IMR-90 (cell line): ENCODE results near the gene ACOD1. TPM values are rescaled to one million over a fixed set of nuclear protein-coding genes. Genes with fewer than 3 reads are reported as not detected.

Source experiments
- ATAC-seq: fragments of 200-7000 bp; cut with Tn5 transposase; 2 replicates; pipeline ENCODE4 v1.9.1; 2020; ENCODE audit warnings: low read depth, mild to moderate bottlenecking, moderate library complexity
- BruUV-seq: library from RNA; stranded (reverse); fragments of 400-500 nt; replicated peaks from 2 replicates; lab custom pipeline; 2021; lab: Mats Ljungman, UMichigan
- CTCF ChIA-PET: fragments of 300-600 bp; formaldehyde crosslinking; extraction: SDS; loops from one replicate; lab custom pipeline; 2021; ENCODE audit warnings: antibody characterized with exemption; lab: Yijun Ruan, JAX
- POLR2A ChIA-PET: fragments of 300-600 bp; sonication (Branson Sonifier 250); formaldehyde crosslinking; loops from one replicate; lab custom pipeline; 2022; ENCODE audit warnings: antibody characterized with exemption; ENCODE audit not compliant: unreplicated experiment; lab: Charles Lee
- DNase-seq: peaks from one replicate; pipeline ENCODE4 v3.0.0; 2013
- H2AFZ ChIP-seq: replicated peaks from 2 replicates; pipeline ENCODE3; 2013; ENCODE audit warnings: low read length, mild to moderate bottlenecking; ENCODE audit not compliant: poor library complexity
- H2AK5ac ChIP-seq: 2 replicates; pipeline ENCODE4 v1.6.1; 2013; ENCODE audit warnings: low read depth, low read length, inconsistent platforms
- H2AK9ac ChIP-seq: replicated peaks from 2 replicates; pipeline ENCODE3; 2013; ENCODE audit warnings: mild to moderate bottlenecking, low read depth, low read length, moderate library complexity; ENCODE audit not compliant: poor library complexity
- H2BK120ac ChIP-seq: 2 replicates; pipeline ENCODE4 v1.6.1; 2013; ENCODE audit warnings: low read depth, low read length, inconsistent platforms
- H2BK15ac ChIP-seq: 3 replicates; pipeline ENCODE4 v1.6.1; 2013; ENCODE audit warnings: low read depth, low read length, inconsistent platforms
- H2BK20ac ChIP-seq: 2 replicates; pipeline ENCODE4 v1.6.1; 2013; ENCODE audit warnings: low read depth, mild to moderate bottlenecking, inconsistent platforms, low read length, moderate library complexity
- H2BK5ac ChIP-seq: 2 replicates; pipeline ENCODE4 v1.6.1; 2013; ENCODE audit warnings: mild to moderate bottlenecking, low read depth, low read length, inconsistent platforms; ENCODE audit not compliant: poor library complexity, severe bottlenecking
- H3K14ac ChIP-seq: replicated peaks from 2 replicates; pipeline ENCODE4 v1.6.1; 2013; ENCODE audit warnings: low read depth, low read length, inconsistent platforms
- H3K18ac ChIP-seq: 2 replicates; pipeline ENCODE4 v1.6.1; 2013; ENCODE audit warnings: low read depth, low read length, control low read depth
- H3K23ac ChIP-seq: 2 replicates; pipeline ENCODE4 v1.6.1; 2013; ENCODE audit warnings: low read depth, low read length, inconsistent platforms
- H3K27ac ChIP-seq: 2 replicates; pipeline ENCODE4 v1.5.1; 2013; ENCODE audit warnings: mild to moderate bottlenecking, control low read depth, low read length; ENCODE audit not compliant: insufficient read depth
- H3K27me3 ChIP-seq: 2 replicates; pipeline ENCODE4 v1.6.1; 2013; ENCODE audit warnings: low read length; ENCODE audit not compliant: control insufficient read depth, insufficient read depth
- H3K36me3 ChIP-seq: 2 replicates; pipeline ENCODE4 v1.6.1; 2013; ENCODE audit warnings: low read length, mixed read lengths; ENCODE audit not compliant: control insufficient read depth, insufficient read depth
- H3K4ac ChIP-seq: 2 replicates; pipeline ENCODE4 v1.6.1; 2013; ENCODE audit warnings: low read depth, low read length, inconsistent platforms
- H3K4me1 ChIP-seq: 2 replicates; pipeline ENCODE4 v1.6.1; 2013; ENCODE audit warnings: low read length, mixed read lengths; ENCODE audit not compliant: control insufficient read depth, insufficient read depth
- H3K4me2 ChIP-seq: 2 replicates; pipeline ENCODE4 v1.6.1; 2013; ENCODE audit warnings: low read depth, mild to moderate bottlenecking, control low read depth, low read length, moderate library complexity
- H3K4me3 ChIP-seq: 2 replicates; pipeline ENCODE4 v1.5.1; 2013; ENCODE audit warnings: low read depth, mild to moderate bottlenecking, control low read depth, low read length, moderate library complexity; ENCODE audit not compliant: insufficient read depth
- H3K56ac ChIP-seq: 2 replicates; pipeline ENCODE4 v1.6.1; 2013; ENCODE audit warnings: low read length, inconsistent platforms; ENCODE audit not compliant: insufficient read depth; ENCODE audit errors: extremely low read depth
- H3K79me1 ChIP-seq, 2 experiments: 2 replicates each; pipeline ENCODE4 v1.6.1; 2013; ENCODE audit warnings: low read length in 2 of 2, inconsistent platforms in 1 of 2, low read depth in 1 of 2
- H3K9ac ChIP-seq: 2 replicates; pipeline ENCODE4 v1.6.1; 2013; ENCODE audit warnings: low read depth, low read length, control low read depth
- H3K9me1 ChIP-seq: 2 replicates; pipeline ENCODE4 v1.6.1; 2013; ENCODE audit warnings: low read length, inconsistent platforms; ENCODE audit not compliant: insufficient read depth
- H3K9me3 ChIP-seq: 2 replicates; pipeline ENCODE4 v1.6.1; 2013; ENCODE audit warnings: low read length; ENCODE audit not compliant: control insufficient read depth, insufficient read depth
- H4K20me1 ChIP-seq: 2 replicates; pipeline ENCODE4 v1.6.1; 2013; ENCODE audit warnings: low read length, inconsistent platforms; ENCODE audit not compliant: insufficient read depth
- H4K5ac ChIP-seq: 2 replicates; pipeline ENCODE4 v1.6.1; 2013; ENCODE audit warnings: mild to moderate bottlenecking, low read depth, low read length, control low read depth
- H4K8ac ChIP-seq, 2 experiments: 2 replicates each; pipeline ENCODE4 v1.6.1; 2013; ENCODE audit warnings: low read depth in 2 of 2, low read length in 2 of 2, control low read depth in 1 of 2, inconsistent platforms in 1 of 2
- H4K91ac ChIP-seq: 2 replicates; pipeline ENCODE4 v1.6.1; 2013; ENCODE audit warnings: low read depth, low read length, inconsistent platforms; ENCODE audit not compliant: insufficient read depth
- CHD1 ChIP-seq: IDR thresholded peaks from 2 replicates; pipeline ENCODE4 v1.6.1; 2012; ENCODE audit warnings: low read depth, low read length, improper control_type of control experiment
- MAFK ChIP-seq: IDR thresholded peaks from 2 replicates; pipeline ENCODE4 v1.6.1; 2012; ENCODE audit warnings: low read depth, low read length, improper control_type of control experiment
- MXI1 ChIP-seq: IDR thresholded peaks from 2 replicates; pipeline ENCODE4 v1.6.1; 2012; ENCODE audit warnings: low read depth, mild to moderate bottlenecking, low read length, moderate library complexity, borderline replicate concordance
- RAD21 ChIP-seq: IDR thresholded peaks from 2 replicates; pipeline ENCODE4 v1.6.1; 2012; ENCODE audit warnings: low read length, improper control_type of control experiment
- RCOR1 ChIP-seq: IDR thresholded peaks from 2 replicates; pipeline ENCODE4 v1.6.1; 2012; ENCODE audit warnings: mild to moderate bottlenecking, low read length, improper control_type of control experiment; ENCODE audit not compliant: insufficient replicate concordance
- RFX5 ChIP-seq: IDR thresholded peaks from 2 replicates; pipeline ENCODE4 v1.8.0; 2012; ENCODE audit warnings: low read depth, mild to moderate bottlenecking, low read length, moderate library complexity
- WGBS, 2 experiments: methylation state at CpG; one replicate each; pipeline versions ENCODE4 v1.1.5 to v1.1.7; 2013; ENCODE audit warnings: missing lambda C conversion rate in 2 of 2; ENCODE audit not compliant: insufficient read length in 1 of 2; ENCODE audit errors: extremely low coverage in 2 of 2; 5-methylcytosine and 5-hydroxymethylcytosine counted together
- dilution Hi-C: fragments of 300-500 bp; cut with HindIII; formaldehyde crosslinking; loops from one replicate; pipeline ENCODE4 v1.14.3; 2018; ENCODE audit warnings: low sequenced_read_pairs; ENCODE audit not compliant: unreplicated experiment
- in situ Hi-C: fragments of 300-500 bp; cut with MboI; formaldehyde crosslinking; loops from 3 replicates; pipeline ENCODE4 v1.14.3; 2019; ENCODE audit warnings: low sequenced_read_pairs, inconsistent platforms, mixed read lengths
- intact Hi-C: fragments of 100-400 bp; cut with micrococcal nuclease; formaldehyde crosslinking; loops from 2 replicates; pipeline ENCODE4 v1.10.0; 2022
- polyA plus RNA-seq, 3 experiments: library from polyadenylated mRNA; depleted of rRNA; stranded (reverse); fragments of >200 nt; gene quantifications; 2 replicates each; pipeline ENCODE4 v1.2.3, GENCODE V29; 2012; ENCODE audit warnings: low replicate concordance in 1 of 3
- total RNA-seq: library from RNA; depleted of rRNA; stranded (reverse); fragments of >200 nt; gene quantifications from 2 replicates; pipeline ENCODE4 v1.2.3, GENCODE V29; 2012
- TF ChIP-seq, protein P1 (sequence below): conservative IDR thresholded peaks from 2 replicates; pipeline ENCODE4 v1.5.1; 2012; ENCODE audit warnings: mild to moderate bottlenecking, low read depth, low read length, improper control_type of control experiment

Gene ACOD1
- total and polyA plus RNA-seq, 2 of the 4 experiments (the other 2 are of a cell fraction) = not detected

DNA sequence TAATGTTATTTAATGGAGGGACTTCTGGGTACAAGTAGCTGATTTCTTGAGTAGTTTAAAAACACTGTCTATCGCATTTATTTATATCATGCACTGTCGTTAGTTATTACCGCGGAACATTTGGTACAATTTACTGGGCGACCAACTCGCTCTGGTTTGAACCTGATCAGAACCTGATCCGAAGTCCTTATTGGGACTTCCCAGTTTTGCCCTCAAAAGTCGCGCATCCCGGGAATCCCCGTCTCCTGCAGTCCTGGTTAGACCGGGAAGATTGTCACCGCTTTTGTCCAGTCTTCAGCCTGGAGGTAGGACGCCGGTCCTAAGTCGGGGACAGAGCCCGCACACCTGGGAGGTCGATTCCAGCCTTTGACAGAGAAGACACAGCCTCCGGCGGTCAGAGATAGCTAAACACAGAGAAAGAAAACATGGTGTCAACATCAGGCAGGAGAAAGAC, 44.3 kb downstream of the ACOD1 start:
- Histone ChIP-seq H3K4me1 (peaks cover 4% of the 10 kb centered on the region; the same call in 1 of the 2 replicates), H3K18ac (peak overlapping the region; percentile 14), H3K4ac (peak overlapping the region; percentile 91), H4K5ac (peak overlapping the region; percentile 67), H2BK15ac (no peak overlapping the region), H3K36me3 (peaks cover 4% of the 10 kb centered on the region; the same call in 1 of the 2 replicates), H2AK9ac (peak overlapping the region; percentile 90), H2BK5ac (peak overlapping the region; percentile 48), H3K4me2 (peak overlapping the region; percentile 68), H3K9ac (peak overlapping the region; percentile 89), H3K27me3 (no peaks in the 10 kb centered on the region), H3K9me1 (peaks cover 7% of the 10 kb centered on the region), H3K27ac (peak overlapping the region; percentile 60; the same call in 1 of the 2 replicates), H3K23ac (peak overlapping the region; percentile 94), H2BK20ac (no peak overlapping the region), H2AFZ (peak overlapping the region; percentile 98), H4K91ac (peak overlapping the region; percentile 81; the same call in 1 of the 2 replicates), H2AK5ac (peak overlapping the region; percentile 52; the same call in 1 of the 2 replicates), H4K20me1 (no peaks in the 10 kb centered on the region), H4K8ac (peak overlapping the region; percentile 82 to 96), H3K14ac (peak overlapping the region; percentile 94), H3K56ac (peak overlapping the region; percentile 74; the same call in 1 of the 2 replicates), H3K9me3 (no peaks in the 10 kb centered on the region), H3K4me3 (peak overlapping the region; percentile 83), H2BK120ac (peak overlapping the region; percentile 73; the same call in 1 of the 2 replicates), H3K79me1 (peaks cover 23 to 35% of the 10 kb centered on the region in 2 experiments)
- in situ Hi-C loops = loop anchor here (25.0 kb wide), 1 partner anchor 1305 kb away; no protein-coding TSS in a partner anchor
- 0 out of 2 replicates have a peak, but pooled peaks have one; percentile 1 for ATAC-seq
- TF ChIP-seq, protein P1, sequence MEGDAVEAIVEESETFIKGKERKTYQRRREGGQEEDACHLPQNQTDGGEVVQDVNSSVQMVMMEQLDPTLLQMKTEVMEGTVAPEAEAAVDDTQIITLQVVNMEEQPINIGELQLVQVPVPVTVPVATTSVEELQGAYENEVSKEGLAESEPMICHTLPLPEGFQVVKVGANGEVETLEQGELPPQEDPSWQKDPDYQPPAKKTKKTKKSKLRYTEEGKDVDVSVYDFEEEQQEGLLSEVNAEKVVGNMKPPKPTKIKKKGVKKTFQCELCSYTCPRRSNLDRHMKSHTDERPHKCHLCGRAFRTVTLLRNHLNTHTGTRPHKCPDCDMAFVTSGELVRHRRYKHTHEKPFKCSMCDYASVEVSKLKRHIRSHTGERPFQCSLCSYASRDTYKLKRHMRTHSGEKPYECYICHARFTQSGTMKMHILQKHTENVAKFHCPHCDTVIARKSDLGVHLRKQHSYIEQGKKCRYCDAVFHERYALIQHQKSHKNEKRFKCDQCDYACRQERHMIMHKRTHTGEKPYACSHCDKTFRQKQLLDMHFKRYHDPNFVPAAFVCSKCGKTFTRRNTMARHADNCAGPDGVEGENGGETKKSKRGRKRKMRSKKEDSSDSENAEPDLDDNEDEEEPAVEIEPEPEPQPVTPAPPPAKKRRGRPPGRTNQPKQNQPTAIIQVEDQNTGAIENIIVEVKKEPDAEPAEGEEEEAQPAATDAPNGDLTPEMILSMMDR = no peak
- TF ChIP-seq MAFK = no peak
- TF ChIP-seq RAD21 = no peak
- no peak for TF ChIP-seq MXI1
- no peak for TF ChIP-seq RCOR1
- no peak for TF ChIP-seq CHD1
- TF ChIP-seq RFX5 = no peak
- 3% methylated on average over 10 of the region's 20 CpGs; no CpG with 5 or more reads in 1 of the 2 experiments for WGBS, 2 experiments
- ChIA-PET CTCF (interaction anchor here (0.7 to 3.7 kb wide), 3 partner anchors 10 to 284 kb away, joined by 3 to 15 read pairs (median 14); no protein-coding TSS in a partner anchor), POLR2A (no interaction called here)
- DNase-seq = peak; percentile 23
- no TSS peak for BruUV-seq
- intact Hi-C loops = loop anchor here (5.0 kb wide), 1 partner anchor 835 kb away; no protein-coding TSS in a partner anchor
- dilution Hi-C loops = no loop called here
